ENCODE results near the gene CLEC5A.
A peak's percentile ranks its signal among the peaks of the same experiment; 100 is the strongest.
"Not testable (repeated sequence)": the region's sequence is repeated elsewhere in the genome, so short reads cannot be mapped to it uniquely, and the experiment has no call there.

Gene CLEC5A

GRCh38 chr7:141946796-141947195, at the start of gene CLEC5A:
CLEC5A (minus strand) TSS chr7:141946974; CDS start chr7:141946292, 682 bp downstream.
- no peak for DNase-seq (ENCODE audit: extremely low read depth in 1 of 2, low read depth in 1 of 2)

DNA sequence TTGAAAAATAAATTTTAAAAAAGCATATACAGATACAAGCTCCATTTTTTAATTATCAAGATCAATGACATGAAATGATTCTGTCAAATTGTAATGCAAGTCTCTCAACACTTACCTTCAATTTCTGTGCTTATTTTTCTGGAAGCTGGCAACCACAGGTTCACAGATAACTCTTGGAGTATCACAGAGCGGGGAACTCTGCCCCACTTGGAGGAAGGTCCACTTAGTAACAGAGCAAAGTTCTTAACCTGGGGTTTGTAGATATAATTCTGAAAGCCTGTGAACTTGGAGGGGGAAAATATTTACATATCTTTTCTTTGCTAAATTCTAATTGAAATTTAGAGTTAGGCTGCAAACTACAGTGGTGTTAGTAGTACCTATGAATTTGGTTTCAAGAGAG, 46.6 kb upstream of the CLEC5A start:
- DNase-seq (ENCODE audit: extremely low read depth in 1 of 2, low read depth in 1 of 2), result no peak

DNA sequence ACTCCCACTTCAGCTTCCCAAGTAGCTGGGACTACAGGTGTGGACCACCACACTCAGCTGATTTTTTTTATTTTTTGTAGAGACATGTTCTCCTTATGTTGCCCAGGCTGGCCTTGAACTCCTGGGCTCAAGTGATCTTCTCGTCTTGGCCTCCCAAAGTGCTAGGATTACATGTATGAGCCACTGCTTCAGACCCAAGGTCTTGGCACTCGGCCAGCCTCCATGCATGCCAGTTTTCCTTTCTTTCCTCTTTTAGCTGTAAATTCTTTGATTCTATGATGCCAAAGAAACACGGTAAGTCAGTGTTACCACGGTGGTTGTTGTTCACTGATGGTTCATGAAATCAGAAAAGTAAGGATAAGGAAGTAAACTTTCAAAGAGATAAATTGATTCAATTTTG, 45.9 kb upstream of the CLEC5A start:
- DNase-seq (ENCODE audit: extremely low read depth in 1 of 2, low read depth in 1 of 2), result no peak

GRCh38 chr7:141992156-141992555, 45.4 kb upstream of the CLEC5A start:
- DNase-seq (ENCODE audit: extremely low read depth in 1 of 2, low read depth in 1 of 2), result no peak

DNA sequence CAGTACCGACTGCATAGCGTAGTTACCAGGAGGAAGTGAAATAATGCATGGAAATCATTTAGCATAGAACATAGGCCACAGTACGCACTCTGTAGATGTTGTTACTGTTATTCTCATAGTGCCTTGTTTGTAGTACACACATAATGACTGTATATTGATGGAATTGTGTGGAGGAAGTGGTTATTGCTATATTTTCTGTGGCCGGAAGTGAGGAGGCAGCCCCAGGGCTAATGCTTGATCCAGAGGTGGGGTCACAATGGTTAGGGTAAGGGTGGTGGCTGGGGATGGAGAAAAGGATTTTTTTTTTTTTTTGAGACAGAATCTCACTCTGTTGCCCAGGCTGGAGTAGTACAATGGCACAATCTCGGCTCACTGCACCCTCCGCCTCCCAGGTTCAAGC, 44.4 kb upstream of the CLEC5A start:
- no peak for DNase-seq (ENCODE audit: extremely low read depth in 1 of 2, low read depth in 1 of 2)

GRCh38 chr7:141990011-141990725, 43.4 kb upstream of the CLEC5A start:
- DNase-seq (ENCODE audit: extremely low read depth in 1 of 2, low read depth in 1 of 2), result no peak

GRCh38 chr7:141987803-141988202, 41.0 kb upstream of the CLEC5A start:
- not testable (repeated sequence) for DNase-seq (ENCODE audit: extremely low read depth in 1 of 2, low read depth in 1 of 2)

- no peak for DNase-seq (ENCODE audit: extremely low read depth in 1 of 2, low read depth in 1 of 2)
Observed at GRCh38 chr7:141986923-141987322, 40.1 kb upstream of the CLEC5A start.

DNA sequence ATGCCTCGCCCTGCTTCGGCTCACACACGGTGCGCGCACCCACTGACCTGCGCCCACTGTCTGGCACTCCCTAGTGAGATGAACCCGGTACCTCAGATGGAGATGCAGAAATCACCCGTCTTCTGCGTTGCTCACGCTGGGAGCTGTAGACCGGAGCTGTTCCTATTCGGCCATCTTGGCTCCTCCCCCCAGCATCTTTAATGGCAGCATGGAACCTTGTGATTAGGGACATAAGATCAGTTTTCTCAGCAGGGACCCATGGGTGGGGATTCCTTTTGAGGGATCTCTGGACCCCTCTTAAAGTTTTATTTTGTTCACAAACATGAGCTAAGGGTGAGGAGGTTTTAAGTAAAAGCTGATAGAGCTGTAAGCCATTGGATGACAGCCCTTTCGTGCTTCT, 39.2 kb upstream of the CLEC5A start:
- not testable (repeated sequence) for DNase-seq (ENCODE audit: extremely low read depth in 1 of 2, low read depth in 1 of 2)

DNA sequence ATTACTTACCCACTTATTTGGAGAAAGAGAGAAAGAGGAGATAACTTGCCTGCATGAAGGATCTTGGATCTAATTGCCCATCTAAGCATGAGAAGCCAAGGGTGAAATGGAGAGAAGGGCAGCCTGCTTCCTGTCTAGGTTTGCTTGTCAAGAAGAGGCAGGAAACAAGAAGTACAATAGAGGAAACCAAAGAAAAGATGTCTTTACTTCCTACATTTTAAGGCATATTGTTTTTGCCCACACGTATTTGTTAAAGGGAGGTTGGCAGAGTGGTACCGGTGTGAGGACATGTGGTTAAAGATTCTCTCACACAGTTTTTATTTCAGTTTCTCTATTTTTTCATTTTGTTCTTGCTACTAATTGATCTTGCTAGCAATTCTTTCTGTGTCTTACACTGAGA, 32.8 kb upstream of the CLEC5A start:
- no peak for DNase-seq (ENCODE audit: extremely low read depth in 1 of 2, low read depth in 1 of 2)

GRCh38 chr7:141978351-141978750, 31.6 kb upstream of the CLEC5A start:
- no peak for DNase-seq (ENCODE audit: extremely low read depth in 1 of 2, low read depth in 1 of 2)

DNA sequence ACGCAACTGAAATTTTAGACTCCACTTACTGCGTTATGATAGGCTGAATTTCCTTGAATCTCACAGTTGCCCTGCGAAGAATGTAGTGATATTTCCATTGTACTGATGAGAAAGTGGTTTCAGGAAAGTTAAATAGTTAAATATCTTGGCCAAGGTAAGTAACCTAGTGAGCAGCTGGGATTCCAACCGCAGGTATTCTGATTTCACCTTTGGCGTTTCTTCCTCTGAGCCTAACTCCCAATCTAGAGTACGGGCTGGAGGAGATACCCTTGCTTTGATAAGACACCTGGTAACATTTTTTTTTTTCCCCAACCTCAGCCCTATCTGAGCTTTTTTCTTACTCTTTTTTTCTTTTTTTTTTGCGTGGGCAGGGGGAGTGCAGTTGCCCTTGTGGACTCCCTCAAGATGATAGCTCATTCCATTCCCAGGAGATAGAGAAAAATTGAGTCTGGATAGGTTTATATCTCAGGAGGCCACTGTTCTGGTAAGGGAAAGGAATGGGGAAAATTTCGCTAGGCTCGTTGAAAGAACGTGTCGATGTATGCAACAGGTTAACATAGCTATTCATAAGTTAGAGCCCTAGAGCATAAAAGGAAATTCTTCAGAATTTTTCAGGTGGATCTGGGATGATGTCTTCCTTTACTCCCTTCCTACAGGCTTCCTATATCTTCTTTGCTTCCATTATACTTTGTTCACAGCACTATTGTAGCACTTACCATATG, 29.9 kb upstream of the CLEC5A start:
- no peak for DNase-seq (ENCODE audit: extremely low read depth in 1 of 2, low read depth in 1 of 2)

GRCh38 chr7:141975806-141976523, 29.2 kb upstream of the CLEC5A start:
- DNase-seq (ENCODE audit: extremely low read depth in 1 of 2, low read depth in 1 of 2), result peak; percentile 18 to 49

GRCh38 chr7:141974831-141975230, 28.1 kb upstream of the CLEC5A start:
- no peak for DNase-seq (ENCODE audit: extremely low read depth in 1 of 2, low read depth in 1 of 2)

GRCh38 chr7:141973673-141974072, 26.9 kb upstream of the CLEC5A start, which contains the start of gene TAS2R38:
TAS2R38 (minus strand) TSS chr7:141973773; CDS start chr7:141973689, 84 bp downstream.
- no peak for DNase-seq (ENCODE audit: extremely low read depth in 1 of 2, low read depth in 1 of 2)

- DNase-seq (ENCODE audit: extremely low read depth in 1 of 2, low read depth in 1 of 2), result no peak
Observed at GRCh38 chr7:141960687-141961422, 14.1 kb upstream of the CLEC5A start.

- no peak for DNase-seq (ENCODE audit: extremely low read depth in 1 of 2, low read depth in 1 of 2)
Observed at GRCh38 chr7:141956084-141956483, 9.3 kb upstream of the CLEC5A start.

DNA sequence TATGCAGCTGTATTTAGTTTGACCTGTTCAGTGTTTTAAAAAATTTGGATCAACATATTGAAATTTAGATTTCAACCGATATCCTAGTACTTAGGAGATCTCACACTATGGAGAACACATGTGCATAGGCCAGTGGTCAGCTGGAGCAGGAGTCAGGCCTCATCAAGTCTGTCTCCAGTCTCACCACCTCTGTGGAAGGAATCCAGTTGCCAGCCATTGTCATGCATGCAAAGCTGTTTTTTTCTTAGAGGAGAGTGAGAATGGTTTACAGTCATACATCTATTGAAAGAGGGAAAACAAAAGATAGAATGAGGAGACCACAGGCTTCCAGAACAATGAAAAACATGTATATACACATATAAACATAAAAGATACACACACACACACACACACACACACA, 7.6 kb upstream of the CLEC5A start:
- no peak for DNase-seq (ENCODE audit: extremely low read depth in 1 of 2, low read depth in 1 of 2)

GRCh38 chr7:141952461-141952860, 5.7 kb upstream of the CLEC5A start:
- no peak for DNase-seq (ENCODE audit: extremely low read depth in 1 of 2, low read depth in 1 of 2)

- DNase-seq (ENCODE audit: extremely low read depth in 1 of 2, low read depth in 1 of 2), result no peak
Observed at GRCh38 chr7:141950806-141951205, 4.0 kb upstream of the CLEC5A start.

DNA sequence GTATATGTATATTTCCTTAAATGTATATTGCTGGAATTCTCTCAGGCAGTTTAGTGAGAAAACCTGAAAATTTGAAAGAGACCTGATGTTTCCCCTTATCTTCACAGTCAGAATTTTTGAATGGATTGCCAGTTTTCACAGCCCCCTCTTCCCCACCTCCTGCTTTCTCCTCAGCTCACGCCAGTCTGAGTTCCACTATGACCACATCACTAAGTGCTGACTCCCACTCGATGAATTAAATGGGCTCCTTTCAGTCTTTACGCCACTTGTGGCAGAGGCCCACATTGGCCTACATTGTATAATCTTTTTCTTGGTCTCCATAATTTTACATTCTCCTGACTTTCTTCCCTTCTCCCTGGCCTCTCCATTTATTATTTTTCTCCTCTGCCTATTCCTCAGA, 3.1 kb upstream of the CLEC5A start:
- DNase-seq (ENCODE audit: extremely low read depth in 1 of 2, low read depth in 1 of 2), result no peak
